Uterus (tissue), 2 donors: ENCODE measurements around the gene TRMU.

ENCODE experiments used
- CTCF ChIP-seq, 4 experiments: fragments of 200-600 bp in 2 of 4; fragments of 450-650 bp in 2 of 4; sonication (generic) in 2 of 4; IDR thresholded peaks; one replicate each; pipeline ENCODE4 v1.5.1; 2016 to 2019; ENCODE audit warnings: antibody characterized with exemption in 4 of 4, mild to moderate bottlenecking in 2 of 4, moderate library complexity in 1 of 4
- POLR2A ChIP-seq, 2 donors: fragments of 450-650 bp; IDR thresholded peaks; one replicate each; pipeline ENCODE4 v1.6.1; 2016; ENCODE audit warnings: antibody characterized with exemption in 2 of 2, mild to moderate bottlenecking in 1 of 2, moderate library complexity in 1 of 2

GRCh38 chr22:46401370-46401769 lies 65.9 kb downstream of the TRMU start:
- TF ChIP-seq CTCF (IDR thresholded peaks at IDR 0.05) (no peak), POLR2A (IDR thresholded peaks at IDR 0.05) (no peak)
